ENCODE data around the gene OR6S1. TPM values are rescaled to one million over a fixed set of nuclear protein-coding genes. Genes with fewer than 3 reads are reported as not detected.
"Not testable (repeated sequence)": the region's sequence is repeated elsewhere in the genome, so short reads cannot be mapped to it uniquely, and the experiment has no call there.

The OR6S1 gene
- total and polyA plus RNA-seq, 4 donors = not detected

DNA sequence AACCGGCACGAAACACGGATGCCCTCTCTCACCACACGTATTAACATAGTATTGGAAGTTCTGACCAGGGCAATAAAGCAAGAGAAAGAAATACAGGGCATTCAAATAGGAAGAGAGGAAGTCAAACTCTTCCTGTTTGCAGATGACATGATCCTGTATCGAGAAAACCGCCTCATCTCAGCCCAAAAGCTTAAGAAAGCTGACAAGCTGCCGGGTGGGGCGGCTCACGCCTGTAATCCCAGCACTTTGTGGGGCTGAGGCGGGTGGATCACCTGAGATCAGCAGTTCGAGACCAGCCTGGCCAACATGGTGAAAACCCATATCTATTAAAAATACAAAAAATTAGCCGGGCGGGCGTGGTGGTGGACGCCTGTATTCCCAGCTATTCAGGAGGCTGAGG lies 17.7 kb downstream of the OR6S1 start:
- H3K36me3 ChIP-seq (ENCODE audit: control insufficient read depth, insufficient read depth, low read length) = no peaks in the 10 kb centered on the region
- no peaks in the 10 kb centered on the region for H3K9me3 ChIP-seq (ENCODE audit: control insufficient read depth, insufficient read depth, low read length)
- no peak for DNase-seq (ENCODE audit: low read depth in 4 of 6, low spot score in 6 of 6)
- H3K27me3 ChIP-seq (ENCODE audit: control insufficient read depth, insufficient read depth, low read length) = peaks cover 68% of the 10 kb centered on the region
- peaks cover 25% of the 10 kb centered on the region for H3K4me1 ChIP-seq (ENCODE audit: control insufficient read depth, insufficient read depth, low read length)
- WGBS (ENCODE audit: insufficient coverage) = 50% methylated on average over 9 of the region's 15 CpGs
- no peak overlapping the region for H3K4me3 ChIP-seq (ENCODE audit: low read depth, low read length)
- no peak overlapping the region for H3K27ac ChIP-seq (ENCODE audit: low read depth, low read length)

DNA sequence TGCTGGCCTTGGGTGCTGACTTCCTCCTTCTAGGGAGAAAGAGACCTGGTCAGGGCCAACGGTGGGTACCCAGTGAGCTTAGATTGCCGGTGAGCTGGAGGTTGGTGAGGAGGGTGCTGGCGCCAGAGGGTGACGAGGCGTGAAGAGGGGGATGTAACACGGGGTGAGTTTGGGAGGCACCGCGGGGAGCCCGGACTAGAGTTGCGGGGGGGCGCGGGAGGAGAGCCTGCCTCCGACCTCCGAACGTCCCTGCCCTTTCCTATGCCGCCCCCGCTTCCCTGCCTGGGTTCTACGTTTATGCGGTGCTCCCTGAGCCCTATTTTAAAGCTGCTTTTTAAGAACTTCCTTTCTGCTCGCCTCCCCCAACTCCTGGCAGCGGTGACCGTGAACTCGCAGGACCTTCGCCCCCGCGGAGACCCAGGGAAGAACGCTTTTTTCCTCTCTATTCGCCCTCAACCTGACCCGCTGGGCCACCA lies 18.6 kb downstream of the OR6S1 start:
- H3K27ac ChIP-seq (ENCODE audit: low read depth, low read length) = no peak overlapping the region
- H3K4me3 ChIP-seq (ENCODE audit: low read depth, low read length) = no peak overlapping the region
- WGBS (ENCODE audit: insufficient coverage) = 17% methylated on average over 23 of the region's 29 CpGs
- no peaks in the 10 kb centered on the region for H3K36me3 ChIP-seq (ENCODE audit: control insufficient read depth, insufficient read depth, low read length)
- no peaks in the 10 kb centered on the region for H3K9me3 ChIP-seq (ENCODE audit: control insufficient read depth, insufficient read depth, low read length)
- DNase-seq (ENCODE audit: low read depth in 4 of 6, low spot score in 6 of 6) = no peak
- H3K27me3 ChIP-seq (ENCODE audit: control insufficient read depth, insufficient read depth, low read length) = peaks cover 60% of the 10 kb centered on the region
- H3K4me1 ChIP-seq (ENCODE audit: control insufficient read depth, insufficient read depth, low read length) = peaks cover 25% of the 10 kb centered on the region

DNA sequence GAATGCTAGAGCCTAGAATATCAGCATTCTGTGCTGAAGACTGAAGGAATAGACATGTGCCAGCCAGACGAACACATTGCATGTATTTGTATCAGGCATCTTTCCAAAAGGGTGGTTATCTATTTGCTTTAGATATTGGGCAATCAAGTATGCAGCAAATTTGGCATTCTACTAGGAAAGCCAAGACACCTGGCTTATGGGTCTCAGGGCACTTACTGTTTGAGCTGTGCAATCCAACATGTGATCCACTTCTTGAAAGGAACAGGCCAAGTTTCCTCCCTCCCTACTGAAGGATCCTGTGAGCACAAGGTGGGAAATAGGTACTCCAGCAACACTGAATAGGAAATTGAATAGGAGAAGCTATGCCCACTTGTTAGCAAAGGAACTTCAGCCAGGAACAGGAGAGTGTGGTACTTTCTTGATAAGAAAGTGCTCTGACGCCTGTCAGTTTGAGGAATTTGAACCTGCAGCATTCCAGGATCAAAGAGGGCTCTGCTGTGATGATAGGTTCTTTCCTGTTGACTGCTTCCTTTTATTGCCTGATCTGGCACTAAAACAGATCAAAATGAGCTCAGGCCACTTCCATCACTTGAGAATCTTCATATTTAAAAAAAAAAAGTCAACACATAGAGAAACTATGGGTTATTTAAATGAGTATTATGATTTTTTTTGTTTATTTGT lies 20.6 kb downstream of the OR6S1 start:
- Histone ChIP-seq H3K27me3 (ENCODE audit: control insufficient read depth, insufficient read depth, low read length) (peaks cover 42% of the 10 kb centered on the region), H3K4me3 (ENCODE audit: low read depth, low read length) (no peak overlapping the region), H3K4me1 (ENCODE audit: control insufficient read depth, insufficient read depth, low read length) (peaks cover 16% of the 10 kb centered on the region), H3K36me3 (ENCODE audit: control insufficient read depth, insufficient read depth, low read length) (no peaks in the 10 kb centered on the region), H3K9me3 (ENCODE audit: control insufficient read depth, insufficient read depth, low read length) (no peaks in the 10 kb centered on the region), H3K27ac (ENCODE audit: low read depth, low read length) (no peak overlapping the region)
- no peak for DNase-seq (ENCODE audit: low read depth in 4 of 6, low spot score in 6 of 6)
- WGBS (ENCODE audit: insufficient coverage) = 50% methylated on average over 1 of the region's 2 CpGs

DNA sequence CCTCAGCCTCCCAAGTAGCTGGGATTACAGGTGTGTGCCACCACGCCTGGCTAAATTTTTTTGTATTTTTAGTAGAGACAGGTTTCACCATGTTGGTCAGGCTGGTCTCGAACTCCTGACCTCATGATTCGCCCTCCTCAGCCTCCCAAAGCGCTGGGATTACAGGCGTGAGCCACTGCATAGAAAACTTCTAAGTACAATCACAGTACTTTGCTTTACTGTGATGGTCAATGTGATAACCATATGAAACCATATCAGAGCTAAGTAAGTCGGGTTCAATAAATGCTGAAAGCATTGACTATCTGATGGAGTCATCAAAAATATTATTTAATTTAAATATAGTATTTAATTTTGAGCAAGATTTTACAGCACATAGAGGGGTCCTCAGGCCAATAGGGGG lies 21.8 kb downstream of the OR6S1 start:
- H3K27me3 ChIP-seq (ENCODE audit: control insufficient read depth, insufficient read depth, low read length) = peaks cover 29% of the 10 kb centered on the region
- WGBS (ENCODE audit: insufficient coverage) = no CpG with 5 or more reads among the region's 6 CpGs
- not testable (repeated sequence) for H3K36me3 ChIP-seq (ENCODE audit: control insufficient read depth, insufficient read depth, low read length); H3K4me3 ChIP-seq (ENCODE audit: low read depth, low read length); DNase-seq (ENCODE audit: low read depth in 4 of 6, low spot score in 6 of 6); H3K9me3 ChIP-seq (ENCODE audit: control insufficient read depth, insufficient read depth, low read length); H3K4me1 ChIP-seq (ENCODE audit: control insufficient read depth, insufficient read depth, low read length); H3K27ac ChIP-seq (ENCODE audit: low read depth, low read length)

DNA sequence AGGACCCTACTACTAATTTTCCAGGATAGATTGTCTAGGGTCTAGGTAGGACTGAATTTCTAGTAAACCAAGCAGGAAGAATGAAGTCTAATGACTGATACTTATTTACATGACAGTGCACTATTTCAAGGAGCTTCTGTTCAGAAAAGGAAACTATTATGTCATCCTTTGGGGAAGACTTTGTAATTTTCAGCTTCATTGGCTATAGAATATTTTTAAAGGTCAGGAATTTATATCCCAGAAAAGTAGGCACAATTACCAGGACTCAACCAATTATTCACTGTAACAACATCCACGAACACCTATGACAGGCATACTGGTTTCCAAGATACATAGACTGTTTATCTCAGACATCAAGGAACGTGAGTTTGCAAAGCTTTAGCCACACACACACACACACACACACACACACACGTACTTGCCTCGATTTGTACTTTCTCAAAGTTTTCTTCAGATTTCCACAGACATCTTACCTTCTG lies 23.2 kb downstream of the OR6S1 start:
- no peak for DNase-seq (ENCODE audit: low read depth in 4 of 6, low spot score in 6 of 6)
- Histone ChIP-seq H3K4me3 (ENCODE audit: low read depth, low read length) (no peak overlapping the region), H3K4me1 (ENCODE audit: control insufficient read depth, insufficient read depth, low read length) (peaks cover 9% of the 10 kb centered on the region), H3K27me3 (ENCODE audit: control insufficient read depth, insufficient read depth, low read length) (peaks cover 15% of the 10 kb centered on the region), H3K27ac (ENCODE audit: low read depth, low read length) (no peak overlapping the region), H3K9me3 (ENCODE audit: control insufficient read depth, insufficient read depth, low read length) (no peaks in the 10 kb centered on the region), H3K36me3 (ENCODE audit: control insufficient read depth, insufficient read depth, low read length) (no peaks in the 10 kb centered on the region)
- WGBS (ENCODE audit: insufficient coverage) = 33% methylated on average over 2 of the region's 4 CpGs

DNA sequence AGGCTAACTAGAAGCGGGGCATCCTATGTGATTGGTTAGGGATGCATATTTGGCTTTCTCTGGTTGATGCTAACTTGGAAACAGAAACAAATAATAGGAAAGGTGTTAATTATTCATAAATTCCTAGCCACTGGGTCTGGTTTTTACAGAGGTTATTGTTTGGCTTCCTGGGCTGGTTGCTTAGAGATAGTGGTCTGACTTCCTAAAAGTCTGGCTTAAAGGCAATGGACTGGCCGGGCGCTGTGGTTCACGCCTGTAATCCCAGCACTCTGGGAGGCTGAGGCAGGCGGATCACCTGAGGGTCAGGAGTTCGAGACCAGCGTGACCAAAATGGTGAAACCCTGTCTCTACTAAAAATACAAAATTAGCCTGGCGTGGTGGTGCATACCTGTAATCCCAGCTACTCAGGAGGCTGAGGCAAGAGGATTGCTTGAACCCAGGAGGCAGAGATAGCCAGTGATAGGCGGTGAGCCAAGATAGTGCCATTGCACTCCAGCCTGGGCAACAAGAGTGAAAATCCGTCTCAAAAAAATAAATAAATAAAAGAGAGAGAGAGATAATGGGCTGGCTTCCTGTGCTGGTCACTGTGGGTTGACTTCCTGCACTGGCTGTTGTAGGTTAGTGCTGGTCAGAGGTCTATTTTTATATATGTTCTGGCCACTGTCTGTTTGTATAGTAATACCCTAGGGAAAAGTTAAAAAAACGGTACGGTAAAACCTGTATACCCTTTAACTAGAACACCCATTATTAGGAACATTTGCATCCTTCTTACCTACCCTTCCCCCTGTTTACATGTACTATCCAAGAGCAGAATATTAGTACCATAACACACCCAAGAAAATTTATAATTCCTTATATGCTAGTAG lies 24.1 kb downstream of the OR6S1 start:
- Histone ChIP-seq H3K4me3 (ENCODE audit: low read depth, low read length) (no peak overlapping the region), H3K36me3 (ENCODE audit: control insufficient read depth, insufficient read depth, low read length) (no peaks in the 10 kb centered on the region), H3K4me1 (ENCODE audit: control insufficient read depth, insufficient read depth, low read length) (peaks cover 3% of the 10 kb centered on the region), H3K9me3 (ENCODE audit: control insufficient read depth, insufficient read depth, low read length) (no peaks in the 10 kb centered on the region), H3K27ac (ENCODE audit: low read depth, low read length) (no peak overlapping the region), H3K27me3 (ENCODE audit: control insufficient read depth, insufficient read depth, low read length) (peaks cover 6% of the 10 kb centered on the region)
- WGBS (ENCODE audit: insufficient coverage) = 77% methylated on average over 8 of the region's 12 CpGs
- no peak for DNase-seq (ENCODE audit: low read depth in 4 of 6, low spot score in 6 of 6)

DNA sequence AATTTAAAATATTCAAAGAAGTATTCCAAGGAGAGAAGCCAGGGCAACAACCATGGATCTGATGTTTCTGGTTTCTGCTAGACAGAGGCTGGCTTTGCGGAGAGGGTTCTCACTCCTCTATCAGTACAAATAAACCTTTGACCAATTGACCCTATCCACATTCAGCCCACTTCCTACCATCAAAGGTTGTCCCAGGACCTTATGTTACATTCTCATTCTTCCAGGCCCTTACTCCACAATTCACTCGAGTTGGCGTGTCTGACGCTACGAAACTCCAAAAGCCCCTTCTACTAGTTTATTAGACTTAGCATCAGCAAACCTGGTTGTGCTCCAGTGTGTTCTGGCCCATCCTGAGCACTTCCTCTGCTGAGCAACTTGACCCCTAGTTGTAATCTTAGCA lies 25.5 kb downstream of the OR6S1 start:
- peaks cover 2% of the 10 kb centered on the region for H3K27me3 ChIP-seq (ENCODE audit: control insufficient read depth, insufficient read depth, low read length)
- no peaks in the 10 kb centered on the region for H3K9me3 ChIP-seq (ENCODE audit: control insufficient read depth, insufficient read depth, low read length)
- no peak overlapping the region for H3K27ac ChIP-seq (ENCODE audit: low read depth, low read length)
- WGBS (ENCODE audit: insufficient coverage) = 88% methylated on average over 5 of the region's 5 CpGs
- H3K36me3 ChIP-seq (ENCODE audit: control insufficient read depth, insufficient read depth, low read length) = no peaks in the 10 kb centered on the region
- DNase-seq (ENCODE audit: low read depth in 4 of 6, low spot score in 6 of 6) = no peak
- peaks cover 3% of the 10 kb centered on the region for H3K4me1 ChIP-seq (ENCODE audit: control insufficient read depth, insufficient read depth, low read length)
- no peak overlapping the region for H3K4me3 ChIP-seq (ENCODE audit: low read depth, low read length)

DNA sequence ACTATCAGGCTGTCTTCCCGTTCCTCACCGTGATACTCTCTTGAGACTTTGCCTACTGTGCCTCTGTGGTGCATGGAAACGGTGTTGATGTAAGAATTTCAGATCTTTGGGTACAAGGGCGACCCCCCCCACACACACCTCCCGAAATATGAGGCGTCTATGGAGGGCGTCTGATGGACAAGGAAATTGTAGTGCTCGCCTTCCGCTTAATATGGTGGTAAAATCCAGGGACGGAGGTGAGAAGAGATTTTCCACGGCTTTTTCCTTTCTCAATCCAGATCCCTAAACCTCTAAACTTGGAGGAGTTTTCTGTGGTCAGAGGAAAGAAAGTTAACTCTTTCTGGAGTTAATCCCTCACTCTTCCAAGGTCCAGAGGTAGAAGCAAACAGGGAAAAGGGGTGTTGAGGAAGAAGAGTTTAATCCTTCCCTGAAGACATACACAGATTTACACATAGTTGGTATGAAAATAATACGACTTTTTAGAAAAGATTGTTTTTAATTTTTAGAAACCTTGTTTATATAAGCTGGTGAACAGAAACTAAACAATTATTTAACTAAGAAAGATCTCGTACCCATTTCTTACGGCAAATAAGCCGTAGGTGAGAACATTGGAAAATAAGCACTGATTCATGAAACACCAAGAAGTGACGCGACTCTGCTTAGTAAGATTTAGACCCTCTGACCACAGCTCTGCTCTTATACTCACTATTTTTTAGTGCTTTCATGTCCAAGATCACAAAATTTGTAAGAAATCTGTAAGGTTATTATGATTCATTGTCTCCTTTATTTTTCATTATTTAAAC lies 27.3 kb downstream of the OR6S1 start:
- DNase-seq (ENCODE audit: low read depth in 4 of 6, low spot score in 6 of 6) = no peak
- no CpG with 5 or more reads among the region's 17 CpGs for WGBS (ENCODE audit: insufficient coverage)

More for the DNA sequence above, 27.3 kb downstream of the OR6S1 start:
- Histone ChIP-seq H3K36me3 (ENCODE audit: control insufficient read depth, insufficient read depth, low read length) (no peaks in the 10 kb centered on the region), H3K4me3 (ENCODE audit: low read depth, low read length) (peak overlapping the region; percentile 54), H3K27me3 (ENCODE audit: control insufficient read depth, insufficient read depth, low read length) (no peaks in the 10 kb centered on the region), H3K9me3 (ENCODE audit: control insufficient read depth, insufficient read depth, low read length) (no peaks in the 10 kb centered on the region), H3K27ac (ENCODE audit: low read depth, low read length) (peak overlapping the region; percentile 76), H3K4me1 (ENCODE audit: control insufficient read depth, insufficient read depth, low read length) (peaks cover 3% of the 10 kb centered on the region)
